GM19099 (cell line): ENCODE results near the gene PBX1.

Experiments
- POLR2A ChIP-seq: IDR thresholded peaks from 3 replicates; pipeline ENCODE4 v1.6.1; 2011; ENCODE audit warnings: low read depth; ENCODE audit not compliant: insufficient read length; ENCODE audit errors: extremely low read depth

The PBX1 gene

GRCh38 chr1:164876398-164877116, 317.6 kb downstream of the PBX1 start:
- no peak for TF ChIP-seq POLR2A

- TF ChIP-seq POLR2A: no peak
These were observed 321.2 kb downstream of the PBX1 start for GRCh38 chr1:164880199-164880598.

GRCh38 chr1:164880644-164881043, 321.7 kb downstream of the PBX1 start:
- TF ChIP-seq POLR2A: no peak

- no peak for TF ChIP-seq POLR2A
These were observed 326.3 kb downstream of the PBX1 start for GRCh38 chr1:164885311-164885710.

- no peak for TF ChIP-seq POLR2A
These were observed 327.1 kb downstream of the PBX1 start for GRCh38 chr1:164886101-164886500.

GRCh38 chr1:164891615-164892014, 332.6 kb downstream of the PBX1 start:
- no peak for TF ChIP-seq POLR2A

GRCh38 chr1:164895026-164895912, 336.3 kb downstream of the PBX1 start:
- TF ChIP-seq POLR2A: no peak

GRCh38 chr1:164901031-164901430, 342.0 kb downstream of the PBX1 start:
- no peak for TF ChIP-seq POLR2A
